ENCODE measurements around the gene UBAP1.

UBAP1 gene

GRCh38 chr9:34139477-34140146 lies 39.2 kb upstream of the UBAP1 start (continued):
- TF ChIP-seq PRDM2 (tag by site-specific recombination; IDR thresholded peaks at IDR 0.05; ENCODE audit: borderline replicate concordance) (no peak), SP3 (tag by site-specific recombination; IDR thresholded peaks at IDR 0.05) (no peak), ZNF157 (tag by site-specific recombination; IDR thresholded peaks at IDR 0.05) (no peak), ZNF449 (tag by site-specific recombination; IDR thresholded peaks at IDR 0.05) (peak; percentile 19; the same call in 1 of the 2 replicates), ZNF366 (tag by site-specific recombination; conservative IDR thresholded peaks at IDR 0.05) (no peak), GLIS1 (tag by site-specific recombination; IDR thresholded peaks at IDR 0.05) (no peak), ZNF629 (tag by site-specific recombination; IDR thresholded peaks at IDR 0.05) (no peak), ZNF670 (tag by site-specific recombination; IDR thresholded peaks at IDR 0.05; ENCODE audit: low read depth) (no peak), ZNF138 (tag by site-specific recombination; IDR thresholded peaks at IDR 0.05; ENCODE audit: borderline replicate concordance) (no peak), HOXD13 (CRISPR knock-in tag; IDR thresholded peaks at IDR 0.05; ENCODE audit: borderline replicate concordance) (no peak), ZNF302 (tag by site-specific recombination; IDR thresholded peaks at IDR 0.05; ENCODE audit: low read depth) (no peak), ZNF654 (tag by site-specific recombination; IDR thresholded peaks at IDR 0.05; ENCODE audit: low read depth) (0 out of 2 replicates have a peak, but pooled peaks have one; percentile 18), ZFP41 (tag by site-specific recombination; IDR thresholded peaks at IDR 0.05; ENCODE audit: borderline replicate concordance) (no peak), ZBTB17 (tag by site-specific recombination; IDR thresholded peaks at IDR 0.05) (no peak), YY2 (tag by site-specific recombination; IDR thresholded peaks at IDR 0.05) (no peak), ZNF26 (tag by site-specific recombination; IDR thresholded peaks at IDR 0.05) (no peak), ZNF561 (tag by site-specific recombination; IDR thresholded peaks at IDR 0.05; ENCODE audit: borderline replicate concordance) (no peak), SP2 (tag by site-specific recombination; IDR thresholded peaks at IDR 0.05) (no peak), PRDM10 (tag by site-specific recombination; IDR thresholded peaks at IDR 0.05) (0 out of 2 replicates have a peak, but pooled peaks have one; percentile 9), ZNF549 (tag by site-specific recombination; IDR thresholded peaks at IDR 0.05) (no peak)
- TF ChIP-seq, protein P1, sequence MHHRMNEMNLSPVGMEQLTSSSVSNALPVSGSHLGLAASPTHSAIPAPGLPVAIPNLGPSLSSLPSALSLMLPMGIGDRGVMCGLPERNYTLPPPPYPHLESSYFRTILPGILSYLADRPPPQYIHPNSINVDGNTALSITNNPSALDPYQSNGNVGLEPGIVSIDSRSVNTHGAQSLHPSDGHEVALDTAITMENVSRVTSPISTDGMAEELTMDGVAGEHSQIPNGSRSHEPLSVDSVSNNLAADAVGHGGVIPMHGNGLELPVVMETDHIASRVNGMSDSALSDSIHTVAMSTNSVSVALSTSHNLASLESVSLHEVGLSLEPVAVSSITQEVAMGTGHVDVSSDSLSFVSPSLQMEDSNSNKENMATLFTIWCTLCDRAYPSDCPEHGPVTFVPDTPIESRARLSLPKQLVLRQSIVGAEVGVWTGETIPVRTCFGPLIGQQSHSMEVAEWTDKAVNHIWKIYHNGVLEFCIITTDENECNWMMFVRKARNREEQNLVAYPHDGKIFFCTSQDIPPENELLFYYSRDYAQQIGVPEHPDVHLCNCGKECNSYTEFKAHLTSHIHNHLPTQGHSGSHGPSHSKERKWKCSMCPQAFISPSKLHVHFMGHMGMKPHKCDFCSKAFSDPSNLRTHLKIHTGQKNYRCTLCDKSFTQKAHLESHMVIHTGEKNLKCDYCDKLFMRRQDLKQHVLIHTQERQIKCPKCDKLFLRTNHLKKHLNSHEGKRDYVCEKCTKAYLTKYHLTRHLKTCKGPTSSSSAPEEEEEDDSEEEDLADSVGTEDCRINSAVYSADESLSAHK (tag by site-specific recombination; IDR thresholded peaks at IDR 0.05) = no peak

Measured in HEK293 (cell line).